HepG2 (cell line): Measurements from ENCODE around the gene SSX4B. TPM values are rescaled to one million over a fixed set of nuclear protein-coding genes. Genes with fewer than 3 reads are reported as not detected.
"Not testable (repeated sequence)": the region's sequence is repeated elsewhere in the genome, so short reads cannot be mapped to it uniquely, and the experiment has no call there.

Experiments
- ATAC-seq: fragments of 200-7000 bp; cut with Tn5 transposase; 3 replicates; pipeline ENCODE4 v1.9.1; 2020; ENCODE audit warnings: mild to moderate bottlenecking, moderate library complexity
- BruUV-seq: library from RNA; stranded (reverse); fragments of 400-500 nt; replicated peaks from 2 replicates; lab custom pipeline; 2021; lab: Mats Ljungman, UMichigan
- CTCF ChIA-PET: fragments of 300-600 bp; formaldehyde crosslinking; extraction: SDS; loops from one replicate; lab custom pipeline; 2021; ENCODE audit warnings: low total read pairs, inconsistent platforms, low intra/inter-chr PET ratio; lab: Yijun Ruan, JAX
- POLR2A ChIA-PET: fragments of 350-600 bp; sonication (Branson Sonifier 250); formaldehyde crosslinking; loops from one replicate; lab custom pipeline; 2020; ENCODE audit warnings: antibody characterized with exemption, inconsistent platforms; lab: Yijun Ruan, JAX
- DNase-seq: peaks from one replicate; pipeline ENCODE4 v3.0.0-alpha.2; 2015; ENCODE audit warnings: low spot score
- FAIRE-seq: peaks from 3 replicates; lab custom pipeline; 2011; peaks lifted over from hg19 to GRCh38; lab: Jason Lieb, UNC
- H2AFZ ChIP-seq: one replicate; pipeline ENCODE4 v1.6.1; 2011; ENCODE audit warnings: low read length, inconsistent platforms
- H3K27ac ChIP-seq: fragments of 300-600 bp; 3 replicates; pipeline ENCODE4 v1.8.0; 2011; ENCODE audit warnings: mixed run types, mild to moderate bottlenecking, mixed read lengths, low read length, inconsistent platforms; ENCODE audit not compliant: insufficient read depth; ENCODE audit errors: extremely low read length
- H3K27me3 ChIP-seq, 2 experiments: fragments of 200-600 bp in 1 of 2; 2 replicates in 1 of 2; 3 replicates in 1 of 2; pipeline versions ENCODE4 v1.6.0 to v1.8.0; 2011; ENCODE audit warnings: low read length in 2 of 2, mild to moderate bottlenecking in 2 of 2, moderate library complexity in 2 of 2, inconsistent platforms in 1 of 2; ENCODE audit not compliant: insufficient read depth in 2 of 2, control insufficient read depth in 1 of 2
- H3K36me3 ChIP-seq, 2 experiments: fragments of 200-600 bp in 1 of 2; replicated peaks in 1 of 2; 2 replicates in 1 of 2; 3 replicates in 1 of 2; pipeline versions ENCODE4 v1.5.1 to v1.8.0; 2011; ENCODE audit warnings: low read length in 2 of 2, inconsistent platforms in 1 of 2; ENCODE audit not compliant: insufficient read depth in 2 of 2, control insufficient read depth in 1 of 2
- H3K4me1 ChIP-seq: 2 replicates; pipeline ENCODE4 v1.5.1; 2012; ENCODE audit warnings: low read length, inconsistent platforms; ENCODE audit not compliant: insufficient read depth
- H3K4me2 ChIP-seq: 2 replicates; pipeline ENCODE4 v1.6.0; 2011; ENCODE audit warnings: low read depth, low read length, inconsistent platforms
- H3K4me3 ChIP-seq, 3 experiments: fragments of 200-600 bp in 1 of 3; sonication (generic), shearing (Covaris generic) in 1 of 3; replicated peaks in 1 of 3; 2 replicates each; pipeline ENCODE4 v1.5.1; 2011 to 2016; ENCODE audit warnings: low read length in 3 of 3, inconsistent platforms in 2 of 3, low read depth in 2 of 3, mild to moderate bottlenecking in 2 of 3, control low read depth in 1 of 3, mixed read lengths in 1 of 3; ENCODE audit not compliant: insufficient read depth in 1 of 3
- H3K79me2 ChIP-seq: one replicate; pipeline ENCODE4 v1.6.1; 2011; ENCODE audit warnings: low read length, inconsistent platforms; ENCODE audit not compliant: insufficient read depth
- H3K9ac ChIP-seq: 2 replicates; pipeline ENCODE4 v1.6.0; 2011; ENCODE audit warnings: mild to moderate bottlenecking, low read depth, low read length, inconsistent platforms; ENCODE audit not compliant: insufficient read depth
- H3K9me3 ChIP-seq: 2 replicates; pipeline ENCODE4 v1.5.1; 2012; ENCODE audit warnings: mild to moderate bottlenecking, low read length
- H4K20me1 ChIP-seq: 2 replicates; pipeline ENCODE4 v1.6.0; 2011; ENCODE audit warnings: inconsistent platforms, mild to moderate bottlenecking, low read length, moderate library complexity; ENCODE audit not compliant: insufficient read depth
- ATM ChIP-seq: fragments of 450-650 bp; IDR thresholded peaks from 2 replicates; pipeline ENCODE4 v1.7.1; 2017; ENCODE audit warnings: mild to moderate bottlenecking, borderline replicate concordance
- CSRNP2 ChIP-seq: sonication (generic); formaldehyde crosslinking; conservative IDR thresholded peaks from 2 replicates; pipeline ENCODE4 v1.8.0; 2022; ENCODE audit warnings: low read depth, missing genetic modification reagents
- THAP9 ChIP-seq: sonication (generic); formaldehyde crosslinking; IDR thresholded peaks from 2 replicates; pipeline ENCODE4; 2020; ENCODE audit warnings: missing genetic modification reagents, mild to moderate bottlenecking, borderline replicate concordance
- ZNF251 ChIP-seq: sonication (generic); formaldehyde crosslinking; IDR thresholded peaks from 2 replicates; pipeline ENCODE4 v1.9.0; 2021; ENCODE audit warnings: mild to moderate bottlenecking, missing genetic modification reagents
- WGBS: methylation state at CpG from one replicate; pipeline ENCODE4 v1.1.6; 2017; ENCODE audit warnings: low lambda C conversion rate; 5-methylcytosine and 5-hydroxymethylcytosine counted together
- in situ Hi-C: cut with HindIII; loops from 2 replicates; pipeline ENCODE4 v1.10.0; 2017; ENCODE audit warnings: low pct_unique_long_range_greater_than_20kb; ENCODE audit not compliant: extremely low pct_ligation_motif_present
- intact Hi-C: fragments of 100-400 bp; cut with micrococcal nuclease; formaldehyde crosslinking; loops from one replicate; pipeline ENCODE4 v1.10.0; 2022; ENCODE audit not compliant: unreplicated experiment
- polyA plus RNA-seq, 8 experiments: library from polyadenylated mRNA; depleted of rRNA in 3 of 8; stranded (reverse) in 7 of 8; unstranded in 1 of 8; fragments of >200 nt; fragmentation: Illumina TruSeq in 4 of 8; extraction: Trizol in 4 of 8; gene quantifications; 2 replicates each; pipeline versions ENCODE4 v1.2.1 to v1.2.3, GENCODE V29; 2011 to 2016; ENCODE audit warnings: low read depth in 4 of 8, missing spikeins in 1 of 8, mixed read lengths in 1 of 8; ENCODE audit not compliant: insufficient read depth in 1 of 8
- small RNA-seq, 3 experiments: library from RNA; depleted of rRNA; stranded (forward); fragments of <200 nt; gene quantifications; one replicate each; pipeline ENCODE3, GENCODE V24; 2012; ENCODE audit warnings: low read depth in 2 of 3, low replicate concordance in 1 of 3; ENCODE audit not compliant: insufficient read length in 3 of 3, insufficient read depth in 2 of 3
- total RNA-seq, 5 experiments: library from RNA; depleted of rRNA; stranded (reverse); fragments of >200 nt; fragmentation: Illumina TruSeq; extraction: Trizol; gene quantifications; 2 replicates each; pipeline ENCODE4 v1.2.3, GENCODE V29; 2016; ENCODE audit warnings: low read depth in 1 of 5

The SSX4B gene
- total and polyA plus RNA-seq, 2 of the 13 experiments (the other 11 are each of a cell fraction or from before 2014, with no cell fraction given) = not detected

GRCh38 chrX:48357681-48358080 is 54.1 kb downstream of the SSX4B start (continued):
- TF ChIP-seq THAP9 = no peak
- TF ChIP-seq ATM = no peak
- TF ChIP-seq ZNF251 (CRISPR knock-in tag) = no peak
- no peak for TF ChIP-seq CSRNP2 (CRISPR knock-in tag)

- H3K9ac ChIP-seq, H3K36me3 ChIP-seq, H3K9me3 ChIP-seq, BruUV-seq, CTCF ChIA-PET, H2AFZ ChIP-seq, H3K27me3 ChIP-seq, ATAC-seq, H3K27ac ChIP-seq, FAIRE-seq, POLR2A ChIA-PET, H3K79me2 ChIP-seq, in situ Hi-C loops, H3K4me2 ChIP-seq, H3K4me3 ChIP-seq, H4K20me1 ChIP-seq, DNase-seq, intact Hi-C loops, H3K4me1 ChIP-seq: not testable (repeated sequence)
- 54% methylated on average over 9 of the region's 19 CpGs for WGBS
These were observed 55.3 kb downstream of the SSX4B start, which contains the start of gene SSX3 for GRCh38 chrX:48356315-48357094. Gene SSX3, minus strand, starts transcription at chrX:48356703. Its CDS starts 1,454 bp downstream, at chrX:48355249.

Small RNA genes lying within 50 kb of the gene (small RNA-seq; reads per million reads assigned to genes)
- 0 reads per million in 3 experiments for gene AL606490.4
- gene AL606490.7 = 0 reads per million in 3 experiments

Other genes starting within 250 kb of the SSX4B start
- not detected in 2 replicates for gene SSX5, start 215.2 kb downstream of the SSX4B start, total RNA-seq (2016; rRNA removed; fragmentation: Illumina TruSeq; extraction: Trizol)
- gene SSX5, start 215.2 kb downstream of the SSX4B start, polyA plus RNA-seq (2011; rRNA removed) = not detected in 2 replicates
- gene SSX1, start 156.6 kb downstream of the SSX4B start, total RNA-seq (2016; rRNA removed; fragmentation: Illumina TruSeq; extraction: Trizol) = not detected in 2 replicates
- not detected in 2 replicates for gene SSX1, start 156.6 kb downstream of the SSX4B start, polyA plus RNA-seq (2011; rRNA removed)
- gene SSX3, start 55.3 kb downstream of the SSX4B start, total RNA-seq (2016; rRNA removed; fragmentation: Illumina TruSeq; extraction: Trizol) = not detected in 2 replicates
- not detected in 2 replicates for gene SSX3, start 55.3 kb downstream of the SSX4B start, polyA plus RNA-seq (2011; rRNA removed)
- gene SSX4, start 28.4 kb downstream of the SSX4B start, total RNA-seq (2016; rRNA removed; fragmentation: Illumina TruSeq; extraction: Trizol) = not detected in 2 replicates
- not detected in 2 replicates for gene SSX4, start 28.4 kb downstream of the SSX4B start, polyA plus RNA-seq (2011; rRNA removed)
- 22.3 and 46.1 TPM in 2 replicates for gene SLC38A5, start 58.3 kb upstream of the SSX4B start, total RNA-seq (2016; rRNA removed; fragmentation: Illumina TruSeq; extraction: Trizol)
- 73.4 and 90.9 TPM in 2 replicates for gene SLC38A5, start 58.3 kb upstream of the SSX4B start, polyA plus RNA-seq (2011; rRNA removed)
- gene FTSJ1, start 64.2 kb upstream of the SSX4B start, total RNA-seq (2016; rRNA removed; fragmentation: Illumina TruSeq; extraction: Trizol) = 37.9 and 40.1 TPM in 2 replicates
- gene FTSJ1, start 64.2 kb upstream of the SSX4B start, polyA plus RNA-seq (2011; rRNA removed) = 29.2 and 30.3 TPM in 2 replicates
- 2.6 and 3.9 TPM in 2 replicates for gene PORCN, start 97.0 kb upstream of the SSX4B start, total RNA-seq (2016; rRNA removed; fragmentation: Illumina TruSeq; extraction: Trizol)
- gene PORCN, start 97.0 kb upstream of the SSX4B start, polyA plus RNA-seq (2011; rRNA removed) = 5.8 and 6.0 TPM in 2 replicates
- gene EBP, start 109.8 kb upstream of the SSX4B start, total RNA-seq (2016; rRNA removed; fragmentation: Illumina TruSeq; extraction: Trizol) = 162 and 260 TPM in 2 replicates
- 106 and 162 TPM in 2 replicates for gene EBP, start 109.8 kb upstream of the SSX4B start, polyA plus RNA-seq (2011; rRNA removed)
- 3.2 and 3.5 TPM in 2 replicates for gene TBC1D25, start 127.8 kb upstream of the SSX4B start, total RNA-seq (2016; rRNA removed; fragmentation: Illumina TruSeq; extraction: Trizol)
- 4.7 and 6.0 TPM in 2 replicates for gene TBC1D25, start 127.8 kb upstream of the SSX4B start, polyA plus RNA-seq (2011; rRNA removed)
- gene RBM3, start 162.5 kb upstream of the SSX4B start, total RNA-seq (2016; rRNA removed; fragmentation: Illumina TruSeq; extraction: Trizol) = 182 and 239 TPM in 2 replicates
- 109 and 123 TPM in 2 replicates for gene RBM3, start 162.5 kb upstream of the SSX4B start, polyA plus RNA-seq (2011; rRNA removed)
- gene WDR13, start 185.5 kb upstream of the SSX4B start, total RNA-seq (2016; rRNA removed; fragmentation: Illumina TruSeq; extraction: Trizol) = 19.3 and 28.7 TPM in 2 replicates
- gene WDR13, start 185.5 kb upstream of the SSX4B start, polyA plus RNA-seq (2011; rRNA removed) = 37.1 and 52.7 TPM in 2 replicates